Fibroblast of peridontal ligament (primary cell): ENCODE results near the gene SCRT2.
"Not testable (repeated sequence)": the region's sequence is repeated elsewhere in the genome, so short reads cannot be mapped to it uniquely, and the experiment has no call there.

Experiments
- DNase-seq: peaks from one replicate; pipeline ENCODE4 v3.0.0-alpha.2; 2010; ENCODE audit errors: extremely low read depth

SCRT2 gene

DNA sequence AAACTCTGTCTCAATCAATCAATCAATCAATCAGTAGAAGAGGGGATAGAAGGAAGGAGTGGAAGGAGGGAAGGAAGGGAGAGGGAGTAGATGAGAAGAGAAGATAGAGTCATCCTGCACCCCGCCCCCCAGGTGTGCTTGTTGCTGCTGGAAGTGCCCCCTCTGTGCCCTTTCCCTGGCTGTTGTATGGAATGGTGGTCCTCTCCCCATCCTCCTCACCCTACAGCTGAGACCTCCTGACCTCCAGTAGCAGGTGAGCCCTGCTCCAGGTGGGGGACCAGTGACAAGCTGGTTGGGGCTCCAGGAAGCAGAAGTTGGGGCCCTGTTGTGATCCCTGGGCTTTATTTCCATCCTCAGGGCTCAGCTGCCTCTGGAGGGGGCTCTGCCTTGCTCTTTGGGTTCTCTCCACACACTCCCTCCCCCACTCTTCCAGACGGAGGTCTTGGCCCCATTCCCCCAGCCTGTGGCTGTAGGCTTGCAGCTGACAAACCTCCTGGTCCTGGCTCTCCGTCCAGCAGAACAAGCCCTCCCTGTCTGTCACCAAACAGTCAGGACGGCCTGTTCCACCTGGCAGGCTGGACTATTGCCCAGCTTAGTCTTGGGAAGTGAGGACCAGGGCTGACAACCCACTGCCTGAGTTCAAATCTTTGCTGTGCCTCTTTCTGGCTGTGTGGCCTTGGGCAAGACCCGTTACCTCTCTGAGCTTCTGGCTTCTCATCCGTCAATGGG, 26.0 kb upstream of the SCRT2 start:
- DNase-seq: no peak

DNA sequence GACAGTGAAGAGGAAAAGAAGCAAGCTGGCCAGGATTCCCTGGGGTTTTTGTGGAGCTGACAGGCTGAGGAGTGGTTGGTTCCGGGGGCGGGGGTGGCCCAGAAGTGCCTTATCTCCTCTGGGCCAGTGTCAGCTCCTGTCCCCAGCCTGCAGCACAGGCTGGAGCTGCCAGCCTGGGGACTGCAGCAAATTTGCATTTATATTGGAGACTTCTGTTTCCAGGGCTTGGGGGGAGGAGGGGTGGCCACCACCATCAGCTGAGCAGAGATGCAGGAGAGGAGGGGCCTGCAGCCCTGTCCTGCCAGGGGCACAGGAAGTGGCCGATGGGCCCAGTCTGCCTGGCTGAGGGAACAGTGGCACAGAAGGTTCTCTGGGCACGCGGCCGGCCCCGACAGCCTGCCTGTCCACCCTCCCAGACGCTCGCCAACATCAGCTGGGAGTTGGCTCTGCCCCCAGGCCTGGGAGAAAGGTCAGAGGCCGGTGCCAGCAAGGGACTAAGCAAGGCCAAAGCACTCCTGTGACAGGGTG, 24.3 kb upstream of the SCRT2 start:
- no peak for DNase-seq

GRCh38 chr20:699342-699741, 23.7 kb upstream of the SCRT2 start:
- DNase-seq: no peak

GRCh38 chr20:698276-698675, 22.7 kb upstream of the SCRT2 start:
- no peak for DNase-seq

- DNase-seq: no peak
These were observed 22.2 kb upstream of the SCRT2 start for GRCh38 chr20:697826-698225.

DNA sequence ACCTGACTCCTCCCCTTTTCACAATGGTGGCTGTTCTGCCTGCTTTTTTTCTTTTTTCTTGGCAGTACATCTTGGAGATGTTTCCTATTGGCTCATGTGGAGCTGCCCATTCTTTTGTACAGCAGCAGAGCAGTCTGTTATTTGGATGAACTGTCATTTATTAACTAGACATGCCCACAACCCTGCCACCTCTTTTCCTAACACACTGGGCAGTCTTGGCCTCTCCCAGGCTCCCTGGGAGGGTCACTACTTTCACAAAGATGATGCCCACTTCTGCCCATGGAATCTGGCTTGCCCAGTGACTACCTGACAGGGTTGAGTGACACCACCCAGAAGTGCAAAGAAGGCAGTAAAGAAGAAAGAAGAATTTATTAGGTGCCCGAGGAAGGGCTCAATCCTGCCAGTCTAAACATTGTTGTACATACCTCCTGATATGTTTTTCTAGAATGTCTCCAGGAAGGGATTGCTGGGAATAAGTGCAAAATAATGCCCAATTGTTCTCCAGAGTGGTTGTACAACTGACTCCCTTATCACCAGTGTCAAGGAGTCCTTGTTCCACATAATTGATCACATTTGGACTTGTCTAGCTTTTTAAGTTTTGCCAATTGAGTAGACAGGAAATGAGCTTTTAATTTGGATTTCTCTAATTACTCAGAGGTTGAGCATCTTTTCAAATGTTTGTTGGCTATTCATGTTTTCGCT, 19.7 kb upstream of the SCRT2 start:
- no peak for DNase-seq

- no peak for DNase-seq
These were observed 18.9 kb upstream of the SCRT2 start for GRCh38 chr20:694496-694895.

GRCh38 chr20:693786-694185, 18.2 kb upstream of the SCRT2 start:
- DNase-seq: not testable (repeated sequence)

- no peak for DNase-seq
These were observed 16.4 kb upstream of the SCRT2 start for GRCh38 chr20:692044-692443.

GRCh38 chr20:689947-690346, 14.3 kb upstream of the SCRT2 start:
- no peak for DNase-seq

DNA sequence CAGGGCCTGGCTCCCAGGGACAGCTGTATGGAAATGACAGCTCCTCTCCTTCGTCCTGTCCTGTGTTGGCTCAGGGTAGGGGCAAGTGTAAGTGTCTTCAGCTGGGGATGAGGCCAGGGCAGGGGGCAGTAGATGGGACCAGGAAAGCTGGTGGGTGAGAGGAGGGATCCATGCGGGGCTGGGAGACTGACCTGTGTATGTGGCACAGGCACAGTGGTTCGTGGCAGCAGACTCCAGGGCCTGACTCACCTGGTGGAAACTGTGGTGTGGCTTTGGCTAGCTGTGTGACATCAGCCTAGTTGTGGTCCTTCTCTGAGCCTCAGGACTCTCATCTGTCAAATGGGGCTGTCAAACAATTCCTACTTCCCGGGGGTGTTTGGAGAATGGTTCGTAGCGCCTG, 13.7 kb upstream of the SCRT2 start:
- DNase-seq: no peak

DNA sequence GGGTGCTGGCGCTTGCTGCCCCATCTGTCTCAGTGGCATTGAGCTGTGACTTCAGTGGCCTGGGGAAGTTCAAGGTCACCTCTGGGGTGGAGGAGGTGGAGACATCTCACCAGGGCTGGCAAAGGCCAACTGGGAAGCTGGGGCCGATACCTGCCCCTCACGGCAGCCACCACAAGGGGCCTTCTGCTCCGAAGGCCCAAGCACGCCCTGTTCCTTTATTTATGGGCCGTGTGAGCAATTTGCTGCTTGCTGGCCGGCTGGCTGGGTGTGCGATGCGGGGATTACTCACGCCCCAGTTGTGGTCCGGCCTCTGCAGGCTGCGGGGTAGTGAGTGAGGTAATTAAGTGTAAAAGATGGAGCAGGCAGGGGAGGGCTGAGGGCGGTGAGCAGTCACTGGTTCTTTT, 13.2 kb upstream of the SCRT2 start:
- no peak for DNase-seq

DNA sequence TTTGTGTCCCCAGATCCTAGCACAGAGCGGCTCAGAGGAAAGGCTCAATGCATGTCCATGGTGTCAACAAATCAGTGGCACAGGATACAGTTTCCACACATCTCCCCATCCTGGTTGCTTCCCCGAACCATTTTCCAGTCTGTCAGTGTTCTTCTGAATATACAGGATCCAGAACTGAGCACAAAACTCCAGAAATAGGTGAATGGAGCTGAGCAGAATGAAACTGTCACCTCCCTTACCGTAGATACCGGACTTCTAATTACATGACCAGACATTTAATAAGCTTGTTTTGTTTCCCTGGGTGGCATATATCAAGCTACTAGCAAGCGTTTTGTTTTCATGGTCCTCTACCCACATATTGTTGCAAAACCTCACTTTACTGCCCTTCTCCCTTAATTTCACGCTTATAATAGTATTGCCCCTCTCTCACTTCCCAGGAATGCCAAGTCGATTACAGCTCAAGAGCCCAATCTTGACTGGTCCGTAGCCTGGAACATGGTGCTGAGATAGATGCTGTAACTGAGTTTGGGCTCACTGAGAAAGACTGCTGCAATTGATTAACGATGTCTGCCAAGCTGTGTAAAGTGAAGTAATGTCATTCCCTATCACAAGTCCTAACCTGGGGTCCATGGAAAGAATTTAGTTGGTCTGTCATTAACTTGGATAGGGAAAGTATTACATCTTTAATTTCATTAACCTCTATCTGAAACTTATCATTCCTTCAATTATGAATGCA, 12.0 kb upstream of the SCRT2 start:
- DNase-seq: no peak

- DNase-seq: no peak
These were observed 9.2 kb upstream of the SCRT2 start for GRCh38 chr20:684676-685319.

DNA sequence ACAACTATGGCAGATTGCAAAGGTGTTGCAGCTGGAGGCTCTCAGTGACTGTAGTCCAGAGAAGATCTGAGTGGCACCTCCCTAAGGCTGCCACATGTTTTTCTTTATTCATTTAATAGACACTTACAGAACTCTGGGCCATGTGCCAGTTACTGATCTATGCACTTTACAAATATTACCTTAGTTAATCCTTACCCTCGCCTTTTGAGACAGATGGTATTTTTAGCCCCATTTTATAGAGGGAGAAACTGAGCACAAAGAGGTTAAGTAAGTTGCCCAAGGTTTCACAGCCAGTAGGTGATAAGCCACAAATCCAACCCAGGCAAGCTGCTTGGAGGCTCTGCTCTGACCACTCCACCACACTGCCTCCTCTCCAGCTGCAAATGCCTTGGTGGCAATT, 6.5 kb upstream of the SCRT2 start:
- no peak for DNase-seq

DNA sequence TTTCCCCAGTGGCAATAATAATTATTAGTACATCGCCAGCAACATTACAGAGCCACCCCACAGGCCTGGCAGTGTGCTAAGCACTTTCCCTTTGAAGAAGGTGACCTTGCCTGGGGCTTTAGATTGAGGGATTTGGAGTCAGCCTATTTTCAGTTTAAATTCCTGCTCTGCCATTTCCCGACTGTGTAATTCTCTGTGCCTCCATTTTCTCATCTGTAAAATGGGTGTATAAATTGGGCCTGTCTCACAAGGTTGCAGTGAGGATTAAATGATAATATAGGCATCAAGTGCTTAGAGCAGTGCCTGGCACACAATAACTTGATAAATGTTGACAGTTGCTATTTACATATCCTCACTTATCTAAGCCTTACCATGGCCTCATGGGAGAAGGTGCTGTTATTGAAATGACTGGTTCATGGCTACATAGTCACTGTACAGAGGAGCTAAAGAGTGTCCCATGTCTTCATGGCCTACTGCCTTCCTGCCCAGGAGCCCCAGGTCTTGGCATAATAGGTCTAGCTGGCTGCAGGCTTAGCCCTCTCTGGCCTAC, 5.1 kb upstream of the SCRT2 start:
- DNase-seq: no peak

- no peak for DNase-seq
These were observed 2.4 kb upstream of the SCRT2 start for GRCh38 chr20:677957-678356.

GRCh38 chr20:676967-677366, 1.4 kb upstream of the SCRT2 start:
- no peak for DNase-seq

GRCh38 chr20:676315-676937, 824 bp upstream of the SCRT2 start:
- no peak for DNase-seq

DNA sequence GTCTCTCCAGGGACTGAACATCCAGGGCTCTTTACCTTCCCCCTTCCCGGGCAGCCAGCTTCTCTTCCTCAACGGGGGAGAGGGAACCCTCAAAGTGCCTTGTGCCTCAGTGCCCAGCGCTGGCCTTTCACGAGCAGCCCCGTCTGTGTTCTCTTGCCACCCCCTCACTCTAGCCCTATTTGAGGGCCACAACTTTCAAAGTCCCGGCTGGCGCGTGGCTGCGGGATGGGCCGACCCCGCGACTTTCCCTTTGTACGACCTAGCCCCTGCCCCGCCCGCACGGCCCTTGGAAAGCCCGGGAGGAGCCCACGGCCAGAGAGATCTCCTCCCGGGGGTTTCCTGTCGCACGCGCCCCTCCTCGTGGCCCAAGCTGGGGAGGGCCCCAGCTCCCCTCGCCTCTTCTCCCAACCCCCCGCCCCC, 559 bp downstream of the SCRT2 start:
- no peak for DNase-seq

DNA sequence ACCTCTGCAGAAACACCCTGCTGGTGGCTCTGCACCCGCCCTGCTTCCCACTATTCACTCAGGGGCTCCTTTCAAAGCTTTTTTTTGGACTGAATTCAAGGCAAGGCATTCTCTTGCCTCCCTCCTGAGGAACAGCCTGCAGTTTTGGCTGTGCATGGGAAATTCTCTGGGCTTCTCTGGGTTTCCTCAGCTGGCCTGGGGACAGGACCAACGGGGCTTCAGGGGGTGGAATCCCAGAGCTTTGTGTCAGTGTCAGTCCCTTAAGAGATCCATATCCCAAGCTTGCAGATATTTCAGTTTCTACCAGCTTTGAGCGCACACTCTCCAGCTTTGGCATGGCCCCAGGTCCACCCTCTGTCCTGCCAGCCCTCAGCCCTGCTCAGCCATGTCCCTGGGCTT, 2.0 kb downstream of the SCRT2 start:
- DNase-seq: no peak
